Measurements from ENCODE around the gene UNC5A.

The UNC5A gene

GRCh38 chr5:176772271-176773210, 37.8 kb upstream of the UNC5A start:
- WGBS (ENCODE audit: extremely low coverage, insufficient coverage, insufficient read length): no CpG with 5 or more reads among the region's 13 CpGs
- no peaks in the 10 kb centered on the region for H3K4me1 ChIP-seq (ENCODE audit: control insufficient read depth in 1 of 2, insufficient read depth in 2 of 2, low read length in 2 of 2)
- no peaks in the 10 kb centered on the region for H3K79me1 ChIP-seq (ENCODE audit: low read length)
- H3K4ac ChIP-seq (ENCODE audit: low read depth, low read length): no peak overlapping the region
- no peak overlapping the region for H2BK120ac ChIP-seq (ENCODE audit: insufficient read depth, low read length, poor library complexity)
- no peak overlapping the region for H4K12ac ChIP-seq (ENCODE audit: low read depth, low read length)
- H2BK12ac ChIP-seq (ENCODE audit: low read length): no peak overlapping the region
- H3K14ac ChIP-seq (ENCODE audit: low read length): no peak overlapping the region
- no peak overlapping the region for H3K9ac ChIP-seq (ENCODE audit: low read length)
- H3K18ac ChIP-seq (ENCODE audit: low read length): no peak overlapping the region
- no peak overlapping the region for H3K27ac ChIP-seq (ENCODE audit: low read depth, low read length)
- H4K91ac ChIP-seq (ENCODE audit: low read depth, low read length): no peak overlapping the region
- H3K79me2 ChIP-seq (ENCODE audit: control insufficient read depth, insufficient read depth, low read length, poor library complexity): no peaks in the 10 kb centered on the region
- no peak overlapping the region for H3K4me3 ChIP-seq (ENCODE audit: low read depth, low read length)
- no peak overlapping the region for H2BK5ac ChIP-seq (ENCODE audit: low read depth, low read length, poor library complexity)
- no peak overlapping the region for H2AK5ac ChIP-seq (ENCODE audit: low read length)
- no peak overlapping the region for H4K8ac ChIP-seq (ENCODE audit: low read depth, low read length)
- H3K9me3 ChIP-seq (ENCODE audit: insufficient read depth, low read depth, low read length): peaks cover 5% of the 10 kb centered on the region
- no peaks in the 10 kb centered on the region for H3K36me3 ChIP-seq (ENCODE audit: control insufficient read depth in 1 of 2, insufficient read depth in 2 of 2, low read length in 2 of 2)
- H3K4me2 ChIP-seq (ENCODE audit: low read length): no peak overlapping the region
- no peak for DNase-seq
- H3K27me3 ChIP-seq (ENCODE audit: insufficient read depth, low read length): no peaks in the 10 kb centered on the region
- no peak overlapping the region for H2AFZ ChIP-seq (ENCODE audit: insufficient read depth, low read length, poor library complexity)
- no peak overlapping the region for H3K23ac ChIP-seq (ENCODE audit: low read length)

- Histone ChIP-seq H2BK5ac (ENCODE audit: low read depth, low read length, poor library complexity) (no peak overlapping the region), H3K4me2 (ENCODE audit: low read length) (no peak overlapping the region), H3K27me3 (ENCODE audit: insufficient read depth, low read length) (no peaks in the 10 kb centered on the region), H3K36me3 (ENCODE audit: control insufficient read depth in 1 of 2, insufficient read depth in 2 of 2, low read length in 2 of 2) (no peaks in the 10 kb centered on the region), H3K4me1 (ENCODE audit: control insufficient read depth in 1 of 2, insufficient read depth in 2 of 2, low read length in 2 of 2) (no peaks in the 10 kb centered on the region), H4K12ac (ENCODE audit: low read depth, low read length) (no peak overlapping the region), H2BK12ac (ENCODE audit: low read length) (no peak overlapping the region), H2AK5ac (ENCODE audit: low read length) (no peak overlapping the region), H3K4me3 (ENCODE audit: low read depth, low read length) (no peak overlapping the region), H3K79me1 (ENCODE audit: low read length) (no peaks in the 10 kb centered on the region), H2BK120ac (ENCODE audit: insufficient read depth, low read length, poor library complexity) (no peak overlapping the region), H3K9ac (ENCODE audit: low read length) (no peak overlapping the region), H3K79me2 (ENCODE audit: control insufficient read depth, insufficient read depth, low read length, poor library complexity) (no peaks in the 10 kb centered on the region), H4K91ac (ENCODE audit: low read depth, low read length) (no peak overlapping the region), H3K14ac (ENCODE audit: low read length) (no peak overlapping the region), H2AFZ (ENCODE audit: insufficient read depth, low read length, poor library complexity) (no peak overlapping the region), H3K27ac (ENCODE audit: low read depth, low read length) (no peak overlapping the region), H3K23ac (ENCODE audit: low read length) (no peak overlapping the region), H3K18ac (ENCODE audit: low read length) (no peak overlapping the region), H3K9me3 (ENCODE audit: insufficient read depth, low read depth, low read length) (peaks cover 5% of the 10 kb centered on the region), H3K4ac (ENCODE audit: low read depth, low read length) (no peak overlapping the region), H4K8ac (ENCODE audit: low read depth, low read length) (no peak overlapping the region)
- no CpG with 5 or more reads among the region's 16 CpGs for WGBS (ENCODE audit: extremely low coverage, insufficient coverage, insufficient read length)
- DNase-seq: no peak
Observed at GRCh38 chr5:176773408-176774035, 36.8 kb upstream of the UNC5A start.

- no peak overlapping the region for H3K4ac ChIP-seq (ENCODE audit: low read depth, low read length)
- H3K27me3 ChIP-seq (ENCODE audit: insufficient read depth, low read length): no peaks in the 10 kb centered on the region
- H2AFZ ChIP-seq (ENCODE audit: insufficient read depth, low read length, poor library complexity): no peak overlapping the region
- no peaks in the 10 kb centered on the region for H3K79me2 ChIP-seq (ENCODE audit: control insufficient read depth, insufficient read depth, low read length, poor library complexity)
- no peak overlapping the region for H3K18ac ChIP-seq (ENCODE audit: low read length)
- no peak overlapping the region for H2AK5ac ChIP-seq (ENCODE audit: low read length)
- DNase-seq: no peak
- H3K4me3 ChIP-seq (ENCODE audit: low read depth, low read length): no peak overlapping the region
- no CpG with 5 or more reads among the region's 24 CpGs for WGBS (ENCODE audit: extremely low coverage, insufficient coverage, insufficient read length)
- no peak overlapping the region for H3K14ac ChIP-seq (ENCODE audit: low read length)
- H3K4me1 ChIP-seq (ENCODE audit: control insufficient read depth in 1 of 2, insufficient read depth in 2 of 2, low read length in 2 of 2): no peaks in the 10 kb centered on the region
- H3K4me2 ChIP-seq (ENCODE audit: low read length): no peak overlapping the region
- H4K12ac ChIP-seq (ENCODE audit: low read depth, low read length): no peak overlapping the region
- H3K23ac ChIP-seq (ENCODE audit: low read length): no peak overlapping the region
- no peaks in the 10 kb centered on the region for H3K79me1 ChIP-seq (ENCODE audit: low read length)
- no peak overlapping the region for H2BK12ac ChIP-seq (ENCODE audit: low read length)
- H2BK120ac ChIP-seq (ENCODE audit: insufficient read depth, low read length, poor library complexity): no peak overlapping the region
- H3K9ac ChIP-seq (ENCODE audit: low read length): no peak overlapping the region
- H3K36me3 ChIP-seq (ENCODE audit: control insufficient read depth in 1 of 2, insufficient read depth in 2 of 2, low read length in 2 of 2): no peaks in the 10 kb centered on the region
- no peak overlapping the region for H4K91ac ChIP-seq (ENCODE audit: low read depth, low read length)
- H3K9me3 ChIP-seq (ENCODE audit: insufficient read depth, low read depth, low read length): peaks cover 5% of the 10 kb centered on the region
- no peak overlapping the region for H3K27ac ChIP-seq (ENCODE audit: low read depth, low read length)
- H4K8ac ChIP-seq (ENCODE audit: low read depth, low read length): no peak overlapping the region
- H2BK5ac ChIP-seq (ENCODE audit: low read depth, low read length, poor library complexity): no peak overlapping the region
Observed at GRCh38 chr5:176774216-176775171, 35.9 kb upstream of the UNC5A start.

GRCh38 chr5:176775409-176775808, 35.0 kb upstream of the UNC5A start:
- no peak overlapping the region for H2AFZ ChIP-seq (ENCODE audit: insufficient read depth, low read length, poor library complexity)
- no peak overlapping the region for H2BK5ac ChIP-seq (ENCODE audit: low read depth, low read length, poor library complexity)
- no peak overlapping the region for H3K4me3 ChIP-seq (ENCODE audit: low read depth, low read length)
- no peak overlapping the region for H2AK5ac ChIP-seq (ENCODE audit: low read length)
- no peak overlapping the region for H3K4ac ChIP-seq (ENCODE audit: low read depth, low read length)
- no peak for DNase-seq
- no peaks in the 10 kb centered on the region for H3K79me2 ChIP-seq (ENCODE audit: control insufficient read depth, insufficient read depth, low read length, poor library complexity)
- no peaks in the 10 kb centered on the region for H3K79me1 ChIP-seq (ENCODE audit: low read length)
- no peak overlapping the region for H2BK120ac ChIP-seq (ENCODE audit: insufficient read depth, low read length, poor library complexity)
- peaks cover 5% of the 10 kb centered on the region for H3K9me3 ChIP-seq (ENCODE audit: insufficient read depth, low read depth, low read length)
- H3K14ac ChIP-seq (ENCODE audit: low read length): no peak overlapping the region
- no peak overlapping the region for H3K27ac ChIP-seq (ENCODE audit: low read depth, low read length)
- no peak overlapping the region for H3K9ac ChIP-seq (ENCODE audit: low read length)
- H2BK12ac ChIP-seq (ENCODE audit: low read length): no peak overlapping the region
- H3K4me1 ChIP-seq (ENCODE audit: control insufficient read depth in 1 of 2, insufficient read depth in 2 of 2, low read length in 2 of 2): no peaks in the 10 kb centered on the region
- no peak overlapping the region for H4K12ac ChIP-seq (ENCODE audit: low read depth, low read length)
- no peak overlapping the region for H4K91ac ChIP-seq (ENCODE audit: low read depth, low read length)
- H4K8ac ChIP-seq (ENCODE audit: low read depth, low read length): no peak overlapping the region
- no peaks in the 10 kb centered on the region for H3K27me3 ChIP-seq (ENCODE audit: insufficient read depth, low read length)
- H3K4me2 ChIP-seq (ENCODE audit: low read length): no peak overlapping the region
- WGBS (ENCODE audit: extremely low coverage, insufficient coverage, insufficient read length): no CpG with 5 or more reads among the region's 7 CpGs
- H3K36me3 ChIP-seq (ENCODE audit: control insufficient read depth in 1 of 2, insufficient read depth in 2 of 2, low read length in 2 of 2): no peaks in the 10 kb centered on the region
- H3K18ac ChIP-seq (ENCODE audit: low read length): no peak overlapping the region
- no peak overlapping the region for H3K23ac ChIP-seq (ENCODE audit: low read length)

Measured in trophoblast cell (in vitro differentiated cells and primary cell).